Activated T-helper 17 cell treated with anti-CD3 and anti-CD28 coated beads, Interleukin-2, amount 50 U/mL, for 72 hours (primary cell): ENCODE data around the gene TERT. TPM values are rescaled to one million over a fixed set of nuclear protein-coding genes. Genes with fewer than 3 reads are reported as not detected.

ENCODE experiments used
- ATAC-seq: fragments of 150-1000 bp; cut with Tn5 transposase; replicated peaks from 2 replicates; pipeline ENCODE4 v1.10.0; 2021; ENCODE audit warnings: mild to moderate bottlenecking, moderate library complexity
- H3K27ac Mint-ChIP-seq: one replicate; pipeline ENCODE4 v1.8.0; 2022; ENCODE audit warnings: mixed read lengths
- H3K27me3 Mint-ChIP-seq: one replicate; pipeline ENCODE4 v1.8.0; 2022; ENCODE audit warnings: mixed read lengths
- H3K36me3 Mint-ChIP-seq: one replicate; pipeline ENCODE4 v1.8.0; 2022; ENCODE audit warnings: low read depth, mild to moderate bottlenecking, mixed read lengths
- H3K4me1 Mint-ChIP-seq: one replicate; pipeline ENCODE4 v1.8.0; 2022; ENCODE audit warnings: mixed read lengths
- H3K4me3 Mint-ChIP-seq: one replicate; pipeline ENCODE4 v1.8.0; 2022; ENCODE audit warnings: mild to moderate bottlenecking, mixed read lengths
- H3K9me3 Mint-ChIP-seq: one replicate; pipeline ENCODE4 v1.8.0; 2022; ENCODE audit warnings: mixed read lengths
- total RNA-seq, 2 donors: library from RNA; stranded (reverse); gene quantifications; one replicate each; pipeline ENCODE4 v1.2.3, GENCODE V29; 2022

Gene TERT
- total RNA-seq, 2 donors from 2014 or later = 4.6 to 9.1 TPM

GRCh38 chr5:1262381-1262780 is 32.5 kb downstream of the TERT start:
- no peak for ATAC-seq
- no peak overlapping the region for H3K27ac Mint-ChIP-seq
- H3K36me3 Mint-ChIP-seq = no peaks in the 10 kb centered on the region
- H3K27me3 Mint-ChIP-seq = no peaks in the 10 kb centered on the region
- H3K4me1 Mint-ChIP-seq = no peaks in the 10 kb centered on the region
- H3K4me3 Mint-ChIP-seq = no peak overlapping the region
- H3K9me3 Mint-ChIP-seq = no peaks in the 10 kb centered on the region

GRCh38 chr5:1261643-1262042 is 33.2 kb downstream of the TERT start:
- no peaks in the 10 kb centered on the region for H3K9me3 Mint-ChIP-seq
- no peak overlapping the region for H3K4me3 Mint-ChIP-seq
- no peaks in the 10 kb centered on the region for H3K27me3 Mint-ChIP-seq
- ATAC-seq = no peak
- H3K27ac Mint-ChIP-seq = no peak overlapping the region
- no peaks in the 10 kb centered on the region for H3K36me3 Mint-ChIP-seq
- no peaks in the 10 kb centered on the region for H3K4me1 Mint-ChIP-seq

GRCh38 chr5:1259806-1260480 is 34.9 kb downstream of the TERT start:
- Mint-ChIP-seq H3K27me3 (no peaks in the 10 kb centered on the region), H3K27ac (no peak overlapping the region), H3K4me3 (no peak overlapping the region), H3K36me3 (no peaks in the 10 kb centered on the region), H3K4me1 (peaks cover 6% of the 10 kb centered on the region), H3K9me3 (no peaks in the 10 kb centered on the region)
- ATAC-seq = no peak

GRCh38 chr5:1257841-1258240 is 37.0 kb downstream of the TERT start:
- no peaks in the 10 kb centered on the region for H3K9me3 Mint-ChIP-seq
- H3K4me1 Mint-ChIP-seq = peaks cover 6% of the 10 kb centered on the region
- no peaks in the 10 kb centered on the region for H3K36me3 Mint-ChIP-seq
- no peak for ATAC-seq
- H3K4me3 Mint-ChIP-seq = no peak overlapping the region
- H3K27me3 Mint-ChIP-seq = no peaks in the 10 kb centered on the region
- no peak overlapping the region for H3K27ac Mint-ChIP-seq

GRCh38 chr5:1257363-1257762 is 37.5 kb downstream of the TERT start:
- ATAC-seq = no peak
- Mint-ChIP-seq H3K36me3 (no peaks in the 10 kb centered on the region), H3K9me3 (no peaks in the 10 kb centered on the region), H3K4me1 (peaks cover 6% of the 10 kb centered on the region), H3K27ac (no peak overlapping the region), H3K4me3 (no peak overlapping the region), H3K27me3 (no peaks in the 10 kb centered on the region)

GRCh38 chr5:1256776-1257175 is 38.1 kb downstream of the TERT start:
- H3K27me3 Mint-ChIP-seq = no peaks in the 10 kb centered on the region
- no peak overlapping the region for H3K4me3 Mint-ChIP-seq
- ATAC-seq = no peak
- H3K9me3 Mint-ChIP-seq = no peaks in the 10 kb centered on the region
- H3K27ac Mint-ChIP-seq = no peak overlapping the region
- no peaks in the 10 kb centered on the region for H3K36me3 Mint-ChIP-seq
- peaks cover 6% of the 10 kb centered on the region for H3K4me1 Mint-ChIP-seq

GRCh38 chr5:1255081-1255561 is 39.7 kb downstream of the TERT start:
- Mint-ChIP-seq H3K4me1 (peaks cover 6% of the 10 kb centered on the region), H3K27me3 (no peaks in the 10 kb centered on the region), H3K9me3 (no peaks in the 10 kb centered on the region), H3K36me3 (no peaks in the 10 kb centered on the region), H3K27ac (peak overlapping the region; percentile 32), H3K4me3 (peak overlapping the region; percentile 61)
- ATAC-seq = peak; percentile 87

GRCh38 chr5:1254196-1254595 is 40.7 kb downstream of the TERT start:
- peak overlapping the region; percentile 61 for H3K4me3 Mint-ChIP-seq
- no peaks in the 10 kb centered on the region for H3K27me3 Mint-ChIP-seq
- peaks cover 6% of the 10 kb centered on the region for H3K4me1 Mint-ChIP-seq
- no peak for ATAC-seq
- no peak overlapping the region for H3K27ac Mint-ChIP-seq
- H3K36me3 Mint-ChIP-seq = no peaks in the 10 kb centered on the region
- no peaks in the 10 kb centered on the region for H3K9me3 Mint-ChIP-seq

GRCh38 chr5:1253456-1254105 is 41.3 kb downstream of the TERT start:
- peaks cover 6% of the 10 kb centered on the region for H3K4me1 Mint-ChIP-seq
- no peak for ATAC-seq
- H3K9me3 Mint-ChIP-seq = no peaks in the 10 kb centered on the region
- H3K4me3 Mint-ChIP-seq = no peak overlapping the region
- no peaks in the 10 kb centered on the region for H3K27me3 Mint-ChIP-seq
- H3K27ac Mint-ChIP-seq = no peak overlapping the region
- H3K36me3 Mint-ChIP-seq = no peaks in the 10 kb centered on the region

- Mint-ChIP-seq H3K27me3 (no peaks in the 10 kb centered on the region), H3K27ac (no peak overlapping the region), H3K36me3 (no peaks in the 10 kb centered on the region), H3K9me3 (no peaks in the 10 kb centered on the region), H3K4me3 (no peak overlapping the region), H3K4me1 (peaks cover 6% of the 10 kb centered on the region)
- no peak for ATAC-seq
Observed at GRCh38 chr5:1252681-1253080, 42.2 kb downstream of the TERT start.

GRCh38 chr5:1251678-1252580 is 42.9 kb downstream of the TERT start:
- no peak for ATAC-seq

GRCh38 chr5:1249366-1250280 is 45.2 kb downstream of the TERT start:
- H3K4me1 Mint-ChIP-seq = no peaks in the 10 kb centered on the region
- no peaks in the 10 kb centered on the region for H3K9me3 Mint-ChIP-seq
- no peak overlapping the region for H3K27ac Mint-ChIP-seq
- ATAC-seq = no peak
- no peaks in the 10 kb centered on the region for H3K36me3 Mint-ChIP-seq
- no peak overlapping the region for H3K4me3 Mint-ChIP-seq
- no peaks in the 10 kb centered on the region for H3K27me3 Mint-ChIP-seq

More at GRCh38 chr5:1251678-1252580, 42.9 kb downstream of the TERT start:
- Mint-ChIP-seq H3K9me3 (no peaks in the 10 kb centered on the region), H3K4me1 (peaks cover 6% of the 10 kb centered on the region), H3K27ac (no peak overlapping the region), H3K27me3 (no peaks in the 10 kb centered on the region), H3K4me3 (no peak overlapping the region), H3K36me3 (no peaks in the 10 kb centered on the region)

GRCh38 chr5:1247811-1248210 is 47.1 kb downstream of the TERT start:
- ATAC-seq = no peak
- Mint-ChIP-seq H3K36me3 (no peaks in the 10 kb centered on the region), H3K27me3 (no peaks in the 10 kb centered on the region), H3K4me3 (no peak overlapping the region), H3K4me1 (no peaks in the 10 kb centered on the region), H3K9me3 (no peaks in the 10 kb centered on the region), H3K27ac (no peak overlapping the region)
